ENCODE data around the gene IQSEC3. TPM values are rescaled to one million over a fixed set of nuclear protein-coding genes. Genes with fewer than 3 reads are reported as not detected.

Gene IQSEC3
- total and polyA plus RNA-seq, 2 of the 13 experiments (the other 11 are each of a cell fraction or from before 2014, with no cell fraction given): not detected

DNA sequence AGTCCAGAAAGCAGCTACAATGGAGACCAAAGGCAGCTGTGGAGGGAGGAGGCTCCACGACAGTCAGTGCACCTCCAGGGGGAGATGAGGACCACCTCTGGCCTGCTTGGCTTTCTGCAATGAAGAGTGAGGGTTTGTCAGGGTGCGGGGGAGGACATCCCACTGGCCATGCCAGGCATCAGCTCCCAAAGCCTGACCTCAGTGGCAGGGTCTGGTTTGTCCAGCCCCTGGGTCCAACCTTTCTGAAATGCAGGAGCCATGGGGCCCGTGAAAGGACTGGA is 112.2 kb downstream of the IQSEC3 start:
- ChIA-PET CTCF (ENCODE audit: low intra/inter-chr PET ratio, low total read pairs) (no interaction called here), POLR2A (no interaction called here)
- Histone ChIP-seq H3K4me2 (ENCODE audit: low read depth, low read length) (no peak overlapping the region), H4K20me1 (ENCODE audit: insufficient read depth, low read length) (no peaks in the 10 kb centered on the region), H3K79me2 (ENCODE audit: insufficient read depth, low read length) (no peaks in the 10 kb centered on the region), H3K4me3 (replicated peaks in 1 of 3; ENCODE audit: insufficient read depth in 1 of 3, low read depth in 2 of 3, low read length in 3 of 3) (no peak overlapping the region), H2AFZ (ENCODE audit: low read length) (no peak overlapping the region), H3K36me3 (replicated peaks in 1 of 2; ENCODE audit: control insufficient read depth in 1 of 2, insufficient read depth in 2 of 2, low read length in 2 of 2) (no peaks in the 10 kb centered on the region), H3K9me3 (ENCODE audit: low read length) (no peaks in the 10 kb centered on the region), H3K27me3 (ENCODE audit: control insufficient read depth in 1 of 2, insufficient read depth in 2 of 2, low read length in 2 of 2) (peaks cover 9 to 42% of the 10 kb centered on the region in 2 experiments; a peak in 4 of 5 replicates), H3K9ac (ENCODE audit: insufficient read depth, low read depth, low read length) (no peak overlapping the region), H3K4me1 (ENCODE audit: insufficient read depth, low read length) (peaks cover 51% of the 10 kb centered on the region), H3K27ac (ENCODE audit: extremely low read length, insufficient read depth, low read length) (no peak overlapping the region)
- intact Hi-C loops (cut with micrococcal nuclease; ENCODE audit: unreplicated experiment): loop anchor here (5.0 kb wide), 1 partner anchor 34 kb away; the partner anchor contains the start of gene SLC6A12
- DNase-seq (ENCODE audit: low spot score): no peak
- no peak for FAIRE-seq
- BruUV-seq (replicated peaks): no TSS peak
- no peak for TF ChIP-seq SSRP1 (CRISPR knock-in tag; IDR thresholded peaks at IDR 0.05)
- TF ChIP-seq ZFP90 (CRISPR knock-in tag; IDR thresholded peaks at IDR 0.05; ENCODE audit: borderline replicate concordance): no peak
- TF ChIP-seq, protein P1, sequence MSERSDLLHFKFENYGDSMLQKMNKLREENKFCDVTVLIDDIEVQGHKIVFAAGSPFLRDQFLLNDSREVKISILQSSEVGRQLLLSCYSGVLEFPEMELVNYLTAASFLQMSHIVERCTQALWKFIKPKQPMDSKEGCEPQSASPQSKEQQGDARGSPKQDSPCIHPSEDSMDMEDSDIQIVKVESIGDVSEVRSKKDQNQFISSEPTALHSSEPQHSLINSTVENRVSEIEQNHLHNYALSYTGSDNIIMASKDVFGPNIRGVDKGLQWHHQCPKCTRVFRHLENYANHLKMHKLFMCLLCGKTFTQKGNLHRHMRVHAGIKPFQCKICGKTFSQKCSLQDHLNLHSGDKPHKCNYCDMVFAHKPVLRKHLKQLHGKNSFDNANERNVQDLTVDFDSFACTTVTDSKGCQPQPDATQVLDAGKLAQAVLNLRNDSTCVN (CRISPR knock-in tag; IDR thresholded peaks at IDR 0.05; ENCODE audit: borderline replicate concordance): no peak
- TF ChIP-seq ZNF510 (CRISPR knock-in tag; IDR thresholded peaks at IDR 0.05; ENCODE audit: low read depth): no peak
- no peak for TF ChIP-seq ZNF124 (CRISPR knock-in tag; IDR thresholded peaks at IDR 0.05)
- TF ChIP-seq, protein P2, sequence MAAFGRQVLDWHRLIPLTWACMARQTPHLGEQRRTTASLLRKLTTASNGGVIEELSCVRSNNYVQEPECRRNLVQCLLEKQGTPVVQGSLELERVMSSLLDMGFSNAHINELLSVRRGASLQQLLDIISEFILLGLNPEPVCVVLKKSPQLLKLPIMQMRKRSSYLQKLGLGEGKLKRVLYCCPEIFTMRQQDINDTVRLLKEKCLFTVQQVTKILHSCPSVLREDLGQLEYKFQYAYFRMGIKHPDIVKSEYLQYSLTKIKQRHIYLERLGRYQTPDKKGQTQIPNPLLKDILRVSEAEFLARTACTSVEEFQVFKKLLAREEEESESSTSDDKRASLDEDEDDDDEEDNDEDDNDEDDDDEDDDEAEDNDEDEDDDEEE (CRISPR knock-in tag; IDR thresholded peaks at IDR 0.05): no peak
- TF ChIP-seq, protein P3, sequence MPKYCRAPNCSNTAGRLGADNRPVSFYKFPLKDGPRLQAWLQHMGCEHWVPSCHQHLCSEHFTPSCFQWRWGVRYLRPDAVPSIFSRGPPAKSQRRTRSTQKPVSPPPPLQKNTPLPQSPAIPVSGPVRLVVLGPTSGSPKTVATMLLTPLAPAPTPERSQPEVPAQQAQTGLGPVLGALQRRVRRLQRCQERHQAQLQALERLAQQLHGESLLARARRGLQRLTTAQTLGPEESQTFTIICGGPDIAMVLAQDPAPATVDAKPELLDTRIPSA (CRISPR knock-in tag; IDR thresholded peaks at IDR 0.05; ENCODE audit: borderline replicate concordance): no peak
- TF ChIP-seq SIX4 (CRISPR knock-in tag; IDR thresholded peaks at IDR 0.05): no peak
- TF ChIP-seq, protein P4, sequence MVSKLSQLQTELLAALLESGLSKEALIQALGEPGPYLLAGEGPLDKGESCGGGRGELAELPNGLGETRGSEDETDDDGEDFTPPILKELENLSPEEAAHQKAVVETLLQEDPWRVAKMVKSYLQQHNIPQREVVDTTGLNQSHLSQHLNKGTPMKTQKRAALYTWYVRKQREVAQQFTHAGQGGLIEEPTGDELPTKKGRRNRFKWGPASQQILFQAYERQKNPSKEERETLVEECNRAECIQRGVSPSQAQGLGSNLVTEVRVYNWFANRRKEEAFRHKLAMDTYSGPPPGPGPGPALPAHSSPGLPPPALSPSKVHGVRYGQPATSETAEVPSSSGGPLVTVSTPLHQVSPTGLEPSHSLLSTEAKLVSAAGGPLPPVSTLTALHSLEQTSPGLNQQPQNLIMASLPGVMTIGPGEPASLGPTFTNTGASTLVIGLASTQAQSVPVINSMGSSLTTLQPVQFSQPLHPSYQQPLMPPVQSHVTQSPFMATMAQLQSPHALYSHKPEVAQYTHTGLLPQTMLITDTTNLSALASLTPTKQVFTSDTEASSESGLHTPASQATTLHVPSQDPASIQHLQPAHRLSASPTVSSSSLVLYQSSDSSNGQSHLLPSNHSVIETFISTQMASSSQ (IDR thresholded peaks at IDR 0.05; ENCODE audit: low read depth): no peak
- TF ChIP-seq, protein P4 (CRISPR knock-in tag; IDR thresholded peaks at IDR 0.05; ENCODE audit: borderline replicate concordance): no peak
- TF ChIP-seq BHLHE40 (IDR thresholded peaks at IDR 0.05; ENCODE audit: low read length): no peak
- no peak for TF ChIP-seq RFX5 (IDR thresholded peaks at IDR 0.05; ENCODE audit: low read depth, low read length)
- TF ChIP-seq, protein P5, sequence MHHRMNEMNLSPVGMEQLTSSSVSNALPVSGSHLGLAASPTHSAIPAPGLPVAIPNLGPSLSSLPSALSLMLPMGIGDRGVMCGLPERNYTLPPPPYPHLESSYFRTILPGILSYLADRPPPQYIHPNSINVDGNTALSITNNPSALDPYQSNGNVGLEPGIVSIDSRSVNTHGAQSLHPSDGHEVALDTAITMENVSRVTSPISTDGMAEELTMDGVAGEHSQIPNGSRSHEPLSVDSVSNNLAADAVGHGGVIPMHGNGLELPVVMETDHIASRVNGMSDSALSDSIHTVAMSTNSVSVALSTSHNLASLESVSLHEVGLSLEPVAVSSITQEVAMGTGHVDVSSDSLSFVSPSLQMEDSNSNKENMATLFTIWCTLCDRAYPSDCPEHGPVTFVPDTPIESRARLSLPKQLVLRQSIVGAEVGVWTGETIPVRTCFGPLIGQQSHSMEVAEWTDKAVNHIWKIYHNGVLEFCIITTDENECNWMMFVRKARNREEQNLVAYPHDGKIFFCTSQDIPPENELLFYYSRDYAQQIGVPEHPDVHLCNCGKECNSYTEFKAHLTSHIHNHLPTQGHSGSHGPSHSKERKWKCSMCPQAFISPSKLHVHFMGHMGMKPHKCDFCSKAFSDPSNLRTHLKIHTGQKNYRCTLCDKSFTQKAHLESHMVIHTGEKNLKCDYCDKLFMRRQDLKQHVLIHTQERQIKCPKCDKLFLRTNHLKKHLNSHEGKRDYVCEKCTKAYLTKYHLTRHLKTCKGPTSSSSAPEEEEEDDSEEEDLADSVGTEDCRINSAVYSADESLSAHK (CRISPR knock-in tag; IDR thresholded peaks at IDR 0.05; ENCODE audit: borderline replicate concordance): no peak
- no peak for TF ChIP-seq PAX8 (CRISPR knock-in tag; IDR thresholded peaks at IDR 0.05; ENCODE audit: borderline replicate concordance)
- no peak for TF ChIP-seq SIX1 (CRISPR knock-in tag; IDR thresholded peaks at IDR 0.05; ENCODE audit: borderline replicate concordance)
- ATAC-seq: no peak
- WGBS (ENCODE audit: low lambda C conversion rate): 10% methylated on average over 2 of the region's 3 CpGs
- in situ Hi-C loops (cut with HindIII; ENCODE audit: extremely low pct_ligation_motif_present, low pct_unique_long_range_greater_than_20kb): no loop called here
